HepG2 (cell line): ENCODE results near the gene TLL2. TPM values are rescaled to one million over a fixed set of nuclear protein-coding genes. Genes with fewer than 3 reads are reported as not detected.

ENCODE experiments used
- ATAC-seq: fragments of 200-7000 bp; cut with Tn5 transposase; 3 replicates; pipeline ENCODE4 v1.9.1; 2020; ENCODE audit warnings: mild to moderate bottlenecking, moderate library complexity
- BruUV-seq: library from RNA; stranded (reverse); fragments of 400-500 nt; replicated peaks from 2 replicates; lab custom pipeline; 2021; lab: Mats Ljungman, UMichigan
- CTCF ChIA-PET: fragments of 300-600 bp; formaldehyde crosslinking; extraction: SDS; loops from one replicate; lab custom pipeline; 2021; ENCODE audit warnings: low total read pairs, inconsistent platforms, low intra/inter-chr PET ratio; lab: Yijun Ruan, JAX
- POLR2A ChIA-PET: fragments of 350-600 bp; sonication (Branson Sonifier 250); formaldehyde crosslinking; loops from one replicate; lab custom pipeline; 2020; ENCODE audit warnings: antibody characterized with exemption, inconsistent platforms; lab: Yijun Ruan, JAX
- DNase-seq: peaks from one replicate; pipeline ENCODE4 v3.0.0-alpha.2; 2015; ENCODE audit warnings: low spot score
- FAIRE-seq: peaks from 3 replicates; lab custom pipeline; 2011; peaks lifted over from hg19 to GRCh38; lab: Jason Lieb, UNC
- H2AFZ ChIP-seq: one replicate; pipeline ENCODE4 v1.6.1; 2011; ENCODE audit warnings: low read length, inconsistent platforms
- H3K27ac ChIP-seq: fragments of 300-600 bp; 3 replicates; pipeline ENCODE4 v1.8.0; 2011; ENCODE audit warnings: mixed run types, mild to moderate bottlenecking, mixed read lengths, low read length, inconsistent platforms; ENCODE audit not compliant: insufficient read depth; ENCODE audit errors: extremely low read length
- H3K27me3 ChIP-seq, 2 experiments: fragments of 200-600 bp in 1 of 2; 2 replicates in 1 of 2; 3 replicates in 1 of 2; pipeline versions ENCODE4 v1.6.0 to v1.8.0; 2011; ENCODE audit warnings: low read length in 2 of 2, mild to moderate bottlenecking in 2 of 2, moderate library complexity in 2 of 2, inconsistent platforms in 1 of 2; ENCODE audit not compliant: insufficient read depth in 2 of 2, control insufficient read depth in 1 of 2
- H3K36me3 ChIP-seq, 2 experiments: fragments of 200-600 bp in 1 of 2; replicated peaks in 1 of 2; 2 replicates in 1 of 2; 3 replicates in 1 of 2; pipeline versions ENCODE4 v1.5.1 to v1.8.0; 2011; ENCODE audit warnings: low read length in 2 of 2, inconsistent platforms in 1 of 2; ENCODE audit not compliant: insufficient read depth in 2 of 2, control insufficient read depth in 1 of 2
- H3K4me1 ChIP-seq: 2 replicates; pipeline ENCODE4 v1.5.1; 2012; ENCODE audit warnings: low read length, inconsistent platforms; ENCODE audit not compliant: insufficient read depth
- H3K4me2 ChIP-seq: 2 replicates; pipeline ENCODE4 v1.6.0; 2011; ENCODE audit warnings: low read depth, low read length, inconsistent platforms
- H3K4me3 ChIP-seq, 3 experiments: fragments of 200-600 bp in 1 of 3; sonication (generic), shearing (Covaris generic) in 1 of 3; replicated peaks in 1 of 3; 2 replicates each; pipeline ENCODE4 v1.5.1; 2011 to 2016; ENCODE audit warnings: low read length in 3 of 3, inconsistent platforms in 2 of 3, low read depth in 2 of 3, mild to moderate bottlenecking in 2 of 3, control low read depth in 1 of 3, mixed read lengths in 1 of 3; ENCODE audit not compliant: insufficient read depth in 1 of 3
- H3K79me2 ChIP-seq: one replicate; pipeline ENCODE4 v1.6.1; 2011; ENCODE audit warnings: low read length, inconsistent platforms; ENCODE audit not compliant: insufficient read depth
- H3K9ac ChIP-seq: 2 replicates; pipeline ENCODE4 v1.6.0; 2011; ENCODE audit warnings: mild to moderate bottlenecking, low read depth, low read length, inconsistent platforms; ENCODE audit not compliant: insufficient read depth
- H3K9me3 ChIP-seq: 2 replicates; pipeline ENCODE4 v1.5.1; 2012; ENCODE audit warnings: mild to moderate bottlenecking, low read length
- H4K20me1 ChIP-seq: 2 replicates; pipeline ENCODE4 v1.6.0; 2011; ENCODE audit warnings: inconsistent platforms, mild to moderate bottlenecking, low read length, moderate library complexity; ENCODE audit not compliant: insufficient read depth
- BCL6 ChIP-seq: IDR thresholded peaks from 2 replicates; pipeline ENCODE4 v1.6.1; 2016; ENCODE audit warnings: missing genetic modification reagents, missing compliant biosample characterization
- CEBPB ChIP-seq: IDR thresholded peaks from 2 replicates; pipeline ENCODE4 v1.6.1; 2011; ENCODE audit warnings: low read depth, low read length, improper control_type of control experiment, borderline replicate concordance
- TBX2 ChIP-seq: sonication (generic); formaldehyde crosslinking; IDR thresholded peaks from 2 replicates; pipeline ENCODE4 v1.5.0; 2020; ENCODE audit warnings: missing genetic modification reagents, mild to moderate bottlenecking, borderline replicate concordance
- ZNF317 ChIP-seq: sonication (generic); formaldehyde crosslinking; IDR thresholded peaks from 2 replicates; pipeline ENCODE4 v1.5.0; 2020; ENCODE audit warnings: mild to moderate bottlenecking, missing genetic modification reagents
- ZNF343 ChIP-seq: sonication (generic); formaldehyde crosslinking; IDR thresholded peaks from 2 replicates; pipeline ENCODE4 v1.4.0; 2020; ENCODE audit warnings: mild to moderate bottlenecking, missing genetic modification reagents
- ZNF768 ChIP-seq: sonication (generic); formaldehyde crosslinking; IDR thresholded peaks from 2 replicates; pipeline ENCODE4 v1.4.0; 2020; ENCODE audit warnings: missing genetic modification reagents
- WGBS: methylation state at CpG from one replicate; pipeline ENCODE4 v1.1.6; 2017; ENCODE audit warnings: low lambda C conversion rate; 5-methylcytosine and 5-hydroxymethylcytosine counted together
- in situ Hi-C: cut with HindIII; loops from 2 replicates; pipeline ENCODE4 v1.10.0; 2017; ENCODE audit warnings: low pct_unique_long_range_greater_than_20kb; ENCODE audit not compliant: extremely low pct_ligation_motif_present
- intact Hi-C: fragments of 100-400 bp; cut with micrococcal nuclease; formaldehyde crosslinking; loops from one replicate; pipeline ENCODE4 v1.10.0; 2022; ENCODE audit not compliant: unreplicated experiment
- polyA plus RNA-seq, 8 experiments: library from polyadenylated mRNA; depleted of rRNA in 3 of 8; stranded (reverse) in 7 of 8; unstranded in 1 of 8; fragments of >200 nt; fragmentation: Illumina TruSeq in 4 of 8; extraction: Trizol in 4 of 8; gene quantifications; 2 replicates each; pipeline versions ENCODE4 v1.2.1 to v1.2.3, GENCODE V29; 2011 to 2016; ENCODE audit warnings: low read depth in 4 of 8, missing spikeins in 1 of 8, mixed read lengths in 1 of 8; ENCODE audit not compliant: insufficient read depth in 1 of 8
- total RNA-seq, 5 experiments: library from RNA; depleted of rRNA; stranded (reverse); fragments of >200 nt; fragmentation: Illumina TruSeq; extraction: Trizol; gene quantifications; 2 replicates each; pipeline ENCODE4 v1.2.3, GENCODE V29; 2016; ENCODE audit warnings: low read depth in 1 of 5
- TF ChIP-seq, protein P1 (sequence below): sonication (generic); formaldehyde crosslinking; IDR thresholded peaks from 2 replicates; pipeline ENCODE4 v1.4.0; 2020; ENCODE audit warnings: missing genetic modification reagents, borderline replicate concordance

Gene TLL2
- total and polyA plus RNA-seq, 2 of the 13 experiments (the other 11 are each of a cell fraction or from before 2014, with no cell fraction given), result 0.09 TPM; not detected in 1

DNA sequence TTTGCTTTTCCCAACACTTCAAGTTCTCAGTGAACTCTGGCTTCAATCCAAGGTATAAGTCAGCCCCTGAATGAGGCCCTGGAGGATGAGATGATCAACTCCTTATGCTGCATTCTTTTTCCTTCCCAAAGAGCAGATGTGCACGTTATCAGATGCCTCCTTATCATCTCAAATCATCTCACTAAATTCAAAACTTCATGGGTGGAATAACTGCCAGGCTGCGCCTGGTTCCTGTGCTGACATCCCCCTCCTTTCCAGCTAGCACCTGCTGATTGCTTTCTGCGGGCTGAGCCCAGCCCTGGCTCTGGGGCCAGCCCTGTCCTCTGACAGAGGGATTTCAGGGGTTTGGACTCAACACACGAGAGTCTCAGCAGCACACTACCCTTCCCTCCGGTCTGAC, 44.9 kb downstream of the TLL2 start (continued):
- TF ChIP-seq ZNF343 (no peak), BCL6 (CRISPR knock-in tag) (no peak), ZNF768 (no peak)
- TF ChIP-seq, protein P1, sequence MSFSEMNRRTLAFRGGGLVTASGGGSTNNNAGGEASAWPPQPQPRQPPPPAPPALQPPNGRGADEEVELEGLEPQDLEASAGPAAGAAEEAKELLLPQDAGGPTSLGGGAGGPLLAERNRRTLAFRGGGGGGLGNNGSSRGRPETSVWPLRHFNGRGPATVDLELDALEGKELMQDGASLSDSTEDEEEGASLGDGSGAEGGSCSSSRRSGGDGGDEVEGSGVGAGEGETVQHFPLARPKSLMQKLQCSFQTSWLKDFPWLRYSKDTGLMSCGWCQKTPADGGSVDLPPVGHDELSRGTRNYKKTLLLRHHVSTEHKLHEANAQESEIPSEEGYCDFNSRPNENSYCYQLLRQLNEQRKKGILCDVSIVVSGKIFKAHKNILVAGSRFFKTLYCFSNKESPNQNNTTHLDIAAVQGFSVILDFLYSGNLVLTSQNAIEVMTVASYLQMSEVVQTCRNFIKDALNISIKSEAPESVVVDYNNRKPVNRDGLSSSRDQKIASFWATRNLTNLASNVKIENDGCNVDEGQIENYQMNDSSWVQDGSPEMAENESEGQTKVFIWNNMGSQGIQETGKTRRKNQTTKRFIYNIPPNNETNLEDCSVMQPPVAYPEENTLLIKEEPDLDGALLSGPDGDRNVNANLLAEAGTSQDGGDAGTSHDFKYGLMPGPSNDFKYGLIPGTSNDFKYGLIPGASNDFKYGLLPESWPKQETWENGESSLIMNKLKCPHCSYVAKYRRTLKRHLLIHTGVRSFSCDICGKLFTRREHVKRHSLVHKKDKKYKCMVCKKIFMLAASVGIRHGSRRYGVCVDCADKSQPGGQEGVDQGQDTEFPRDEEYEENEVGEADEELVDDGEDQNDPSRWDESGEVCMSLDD (CRISPR knock-in tag), result no peak

DNA sequence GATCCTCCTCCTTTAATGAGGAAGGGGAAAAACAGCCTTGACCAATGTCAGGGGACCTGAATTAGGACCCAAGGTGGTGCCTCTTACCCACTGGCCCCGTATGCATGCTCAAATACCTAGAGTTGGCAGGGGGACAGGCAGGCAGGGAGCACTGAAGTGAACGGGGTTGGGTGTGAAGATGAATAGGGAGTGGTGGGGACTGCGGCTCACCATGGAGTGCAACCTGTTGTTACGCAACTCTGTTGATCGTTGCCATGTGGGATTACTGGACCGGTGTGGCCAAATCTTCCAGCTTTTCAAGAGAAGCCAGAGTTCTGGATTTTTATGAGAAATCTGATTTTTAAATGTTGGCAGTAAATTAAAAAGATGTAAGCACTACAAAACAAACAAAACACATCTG, 48.1 kb downstream of the TLL2 start:
- FAIRE-seq, result no peak
- ATAC-seq, result no peak
- Histone ChIP-seq H3K79me2 (no peaks in the 10 kb centered on the region), H3K36me3 (no peaks in the 10 kb centered on the region), H3K27ac (no peak overlapping the region), H3K9me3 (no peaks in the 10 kb centered on the region), H3K4me1 (no peaks in the 10 kb centered on the region), H2AFZ (no peak overlapping the region), H4K20me1 (no peaks in the 10 kb centered on the region), H3K9ac (no peak overlapping the region), H3K4me3 (no peak overlapping the region), H3K27me3 (peaks cover 2 to 28% of the 10 kb centered on the region in 2 experiments; a peak in 2 of 5 replicates), H3K4me2 (no peak overlapping the region)
- ChIA-PET POLR2A (no interaction called here), CTCF (no interaction called here)
- 44% methylated on average over 6 of the region's 6 CpGs for WGBS
- in situ Hi-C loops (no loop called here), intact Hi-C loops (no loop called here)
- no TSS peak for BruUV-seq
- TF ChIP-seq CEBPB (peak; percentile 73; the same call in 1 of the 2 replicates), ZNF317 (CRISPR knock-in tag) (no peak), TBX2 (CRISPR knock-in tag) (no peak)
- DNase-seq, result no peak
